BLaER1 (cell line): ENCODE measurements around the gene GP1BB.

Experiments used
- H3K27ac ChIP-seq: shearing (Covaris generic); formaldehyde crosslinking; 2 replicates; pipeline ENCODE4 v1.8.1; 2022
- H3K27me3 ChIP-seq: shearing (Covaris generic); formaldehyde crosslinking; 2 replicates; pipeline ENCODE4 v1.8.1; 2022
- H3K36me3 ChIP-seq: shearing (Covaris generic); formaldehyde crosslinking; 2 replicates; pipeline ENCODE4 v1.8.1; 2022
- H3K4me1 ChIP-seq: shearing (Covaris generic); formaldehyde crosslinking; 2 replicates; pipeline ENCODE4 v1.8.1; 2022
- H3K4me2 ChIP-seq: shearing (Covaris generic); formaldehyde crosslinking; 2 replicates; pipeline ENCODE4 v1.8.1; 2022
- H3K4me3 ChIP-seq: shearing (Covaris generic); formaldehyde crosslinking; 2 replicates; pipeline ENCODE4 v1.8.1; 2022
- H3K9ac ChIP-seq: shearing (Covaris generic); formaldehyde crosslinking; 2 replicates; pipeline ENCODE4 v1.8.1; 2022
- H3K9me3 ChIP-seq: shearing (Covaris generic); formaldehyde crosslinking; 2 replicates; pipeline ENCODE4 v1.8.1; 2022
- H4K20me1 ChIP-seq: shearing (Covaris generic); formaldehyde crosslinking; 2 replicates; pipeline ENCODE4 v1.8.1; 2022
- Cebpa-rat ChIP-seq: shearing (Covaris generic); IDR thresholded peaks from 2 replicates; pipeline ENCODE4 v1.8.1; 2022

The GP1BB gene

DNA sequence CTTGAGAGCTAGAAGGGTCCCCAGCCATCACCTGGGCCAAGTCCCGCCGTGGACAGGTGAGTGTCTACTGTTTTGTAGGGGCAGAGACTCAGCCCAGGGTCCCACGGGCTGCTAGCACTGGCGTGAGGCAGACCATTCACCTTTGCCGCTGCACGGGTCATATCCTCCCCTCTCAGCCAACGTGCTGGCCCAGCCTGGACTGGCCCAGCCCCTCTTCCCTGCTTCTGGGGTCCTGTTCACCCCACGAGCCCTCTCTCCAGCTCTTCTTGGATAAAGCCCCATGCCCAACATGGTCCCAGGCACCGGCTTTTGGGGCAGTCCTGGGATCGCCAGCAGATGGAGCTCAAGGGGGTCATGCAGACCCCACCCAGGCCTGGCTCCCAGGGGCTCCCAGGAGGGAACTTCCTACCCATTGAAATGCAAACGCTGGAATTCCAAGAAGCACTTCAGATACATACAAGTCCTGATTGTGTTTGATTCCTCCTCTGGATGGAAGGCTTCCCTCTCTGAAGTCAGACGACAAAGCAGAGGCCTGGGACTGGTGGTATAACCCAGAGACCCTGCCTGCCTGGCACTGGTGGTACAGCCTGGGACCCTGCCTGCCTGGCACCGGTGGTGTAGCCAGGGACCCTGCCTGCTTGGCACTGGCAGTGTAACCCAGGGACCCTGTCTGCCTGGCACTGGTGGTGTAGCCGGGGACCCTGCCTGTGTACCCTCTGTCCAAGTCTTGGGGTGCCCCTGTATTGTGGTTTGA is 18.0 kb upstream of the GP1BB start:
- H3K4me2 ChIP-seq: no peak overlapping the region
- no peaks in the 10 kb centered on the region for H3K9me3 ChIP-seq
- H3K27ac ChIP-seq: no peak overlapping the region
- no peak overlapping the region for H3K9ac ChIP-seq
- peaks cover 26% of the 10 kb centered on the region for H3K4me1 ChIP-seq
- H3K27me3 ChIP-seq: no peaks in the 10 kb centered on the region
- H3K4me3 ChIP-seq: no peak overlapping the region
- TF ChIP-seq Cebpa-rat: no peak
- no peaks in the 10 kb centered on the region for H3K36me3 ChIP-seq
- H4K20me1 ChIP-seq: no peaks in the 10 kb centered on the region

DNA sequence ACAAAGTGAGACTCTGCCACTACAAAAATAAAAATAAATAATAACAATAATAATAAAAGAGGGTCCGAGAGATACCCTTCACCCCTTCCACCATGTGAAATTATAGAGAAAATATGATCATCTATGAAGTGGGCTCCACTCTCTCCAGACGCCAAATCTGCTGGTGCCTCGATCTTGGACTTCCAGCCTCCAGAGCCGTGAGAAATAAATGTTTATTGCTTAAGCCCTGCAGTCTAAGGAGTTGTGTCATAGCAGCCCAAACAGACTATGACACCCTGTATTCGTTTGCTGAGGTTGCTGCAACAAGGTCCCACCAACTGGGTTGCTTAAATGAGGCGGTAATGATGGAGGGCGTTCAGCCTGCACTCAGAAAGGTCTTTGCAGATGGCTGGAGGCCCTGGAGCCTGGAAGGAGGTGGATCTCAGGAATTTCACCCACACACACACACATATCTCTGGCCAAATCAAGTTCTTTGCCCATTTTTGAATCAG is 16.6 kb upstream of the GP1BB start:
- Histone ChIP-seq H3K4me3 (no peak overlapping the region), H4K20me1 (no peaks in the 10 kb centered on the region), H3K4me2 (no peak overlapping the region), H3K9ac (no peak overlapping the region), H3K9me3 (no peaks in the 10 kb centered on the region), H3K27ac (no peak overlapping the region), H3K36me3 (no peaks in the 10 kb centered on the region), H3K27me3 (no peaks in the 10 kb centered on the region), H3K4me1 (peaks cover 20% of the 10 kb centered on the region)
- no peak for TF ChIP-seq Cebpa-rat

DNA sequence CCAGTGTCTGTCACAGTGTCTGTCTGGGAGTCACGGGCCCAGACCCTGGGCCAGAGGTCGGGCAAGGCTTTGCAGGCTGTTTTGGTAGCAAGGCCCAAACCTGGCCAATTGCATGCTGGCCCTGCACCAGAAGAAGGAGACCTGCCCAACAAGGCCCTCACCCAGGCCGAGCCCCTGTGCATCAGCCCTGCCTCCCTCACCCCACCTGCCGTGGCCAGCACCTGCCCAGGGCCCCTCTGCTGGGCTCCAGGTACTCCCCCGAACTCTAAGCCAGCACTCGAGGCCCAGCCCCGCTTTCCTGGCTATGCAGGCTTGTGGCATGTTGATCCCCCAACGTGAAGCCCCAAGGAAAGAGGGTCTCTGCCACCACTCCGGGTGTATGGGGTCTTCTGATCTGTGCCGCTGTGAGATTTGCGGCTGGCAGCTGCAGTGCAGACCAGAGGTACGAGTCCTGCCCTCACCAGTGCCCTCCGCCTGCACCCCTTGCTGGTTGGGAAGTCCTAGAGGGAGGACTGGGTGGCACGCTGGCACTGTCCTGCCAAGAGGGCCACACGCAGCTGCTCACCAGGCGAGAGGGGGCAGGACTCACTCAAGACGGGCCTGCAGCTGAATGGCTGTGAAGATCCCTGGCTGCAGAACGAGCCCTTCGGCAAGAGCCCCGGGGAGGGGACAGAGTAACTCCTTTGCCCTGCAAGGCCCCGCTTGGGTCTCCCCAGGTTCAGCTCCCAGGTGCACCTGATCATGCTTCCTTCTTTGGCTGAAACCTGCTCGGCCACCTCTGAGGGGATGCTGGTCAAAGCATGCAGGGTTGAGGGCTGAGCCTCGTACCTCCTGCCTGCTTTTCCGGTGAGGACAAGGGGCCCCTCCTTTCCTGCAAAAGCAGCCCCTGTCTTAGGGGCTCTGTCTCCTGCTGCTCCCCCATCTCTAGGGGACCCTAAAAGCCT is 15.7 kb upstream of the GP1BB start:
- Histone ChIP-seq H3K9ac (no peak overlapping the region), H3K4me3 (no peak overlapping the region), H4K20me1 (peaks cover under 1% of the 10 kb centered on the region; the same call in 1 of the 2 replicates), H3K4me2 (no peak overlapping the region), H3K36me3 (no peaks in the 10 kb centered on the region), H3K27me3 (peaks cover 5% of the 10 kb centered on the region), H3K27ac (no peak overlapping the region), H3K4me1 (peaks cover 20% of the 10 kb centered on the region), H3K9me3 (no peaks in the 10 kb centered on the region)
- TF ChIP-seq Cebpa-rat: no peak

DNA sequence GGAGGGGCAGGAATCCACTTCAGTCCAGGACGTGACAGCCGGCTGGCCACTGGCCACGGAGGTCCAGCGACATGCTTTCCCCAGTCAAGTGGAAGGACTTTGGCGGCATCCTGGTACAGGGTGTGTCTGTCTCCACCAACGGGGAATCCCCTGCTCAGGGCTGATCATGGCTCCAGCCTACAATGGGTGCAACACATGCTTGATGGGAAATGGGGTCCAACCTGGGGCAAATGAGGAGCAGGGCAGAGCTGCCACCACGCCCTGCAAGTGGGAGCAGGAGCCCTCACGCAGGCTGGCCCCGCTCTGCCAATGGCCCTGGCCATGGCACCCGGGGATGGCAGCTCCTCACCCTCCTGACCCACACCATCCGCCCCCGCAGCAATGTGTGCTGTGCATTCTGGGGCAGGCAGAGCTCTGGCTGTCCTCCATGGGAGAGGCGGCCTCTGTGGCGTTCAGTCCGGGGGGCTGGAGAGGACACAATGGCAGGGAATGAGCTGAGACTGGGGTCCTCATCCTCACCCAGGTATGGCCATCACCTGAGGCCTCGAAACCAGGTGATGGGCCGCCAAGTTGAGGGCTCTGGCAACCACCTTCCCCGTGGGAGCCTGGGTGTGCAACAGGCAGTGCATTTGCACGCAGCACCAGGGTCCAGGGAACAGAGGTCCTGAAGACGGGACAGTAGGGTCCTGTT is 14.9 kb upstream of the GP1BB start:
- H3K4me1 ChIP-seq: peaks cover 20% of the 10 kb centered on the region
- no peak overlapping the region for H3K9ac ChIP-seq
- no peak overlapping the region for H3K27ac ChIP-seq
- H3K4me3 ChIP-seq: no peak overlapping the region
- TF ChIP-seq Cebpa-rat: no peak
- H3K36me3 ChIP-seq: no peaks in the 10 kb centered on the region
- peak overlapping the region; percentile 56 for H3K4me2 ChIP-seq
- peaks cover 9% of the 10 kb centered on the region; the same call in 1 of the 2 replicates for H4K20me1 ChIP-seq
- no peaks in the 10 kb centered on the region for H3K9me3 ChIP-seq
- peaks cover 14% of the 10 kb centered on the region for H3K27me3 ChIP-seq

DNA sequence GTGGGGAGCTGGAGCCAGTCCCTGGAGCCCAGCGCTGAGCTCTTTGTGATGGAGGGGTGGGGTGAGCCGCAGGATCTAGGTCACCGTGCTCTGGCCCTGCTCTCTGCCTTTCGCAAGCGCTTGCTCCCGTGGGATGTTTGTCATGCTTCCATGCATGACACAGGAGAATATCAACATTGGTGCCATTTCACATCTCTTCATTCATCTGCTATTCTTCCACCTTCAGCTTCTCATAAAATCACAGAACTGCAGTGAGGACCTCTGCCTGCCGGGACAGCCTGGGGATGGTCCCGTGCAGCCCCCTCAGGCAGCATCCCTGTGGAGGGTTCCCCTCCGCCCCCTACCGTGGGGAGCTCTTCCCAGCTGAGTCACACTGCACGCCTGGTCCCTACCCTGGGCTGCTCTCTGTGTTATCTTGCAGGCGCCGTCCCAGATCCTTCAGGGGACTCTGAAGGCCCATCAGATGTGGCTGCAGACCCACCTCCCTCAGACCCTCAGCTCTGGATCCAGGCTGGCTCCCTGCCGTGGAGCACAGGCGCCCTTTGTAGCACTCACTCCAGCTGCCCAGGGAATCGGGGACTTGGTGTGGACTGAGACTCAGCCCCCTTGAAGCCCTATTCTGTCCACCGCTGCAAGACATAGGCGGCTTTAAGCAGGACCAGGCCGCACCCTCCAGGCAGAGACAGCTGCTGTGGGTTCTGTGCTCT is 14.1 kb upstream of the GP1BB start:
- H3K27ac ChIP-seq: no peak overlapping the region
- H3K9ac ChIP-seq: no peak overlapping the region
- H3K9me3 ChIP-seq: no peaks in the 10 kb centered on the region
- TF ChIP-seq Cebpa-rat: no peak
- H4K20me1 ChIP-seq: peaks cover 9% of the 10 kb centered on the region; the same call in 1 of the 2 replicates
- H3K4me2 ChIP-seq: peak overlapping the region; percentile 56
- H3K27me3 ChIP-seq: peaks cover 21% of the 10 kb centered on the region
- no peak overlapping the region for H3K4me3 ChIP-seq
- H3K4me1 ChIP-seq: peaks cover 15% of the 10 kb centered on the region
- H3K36me3 ChIP-seq: no peaks in the 10 kb centered on the region

DNA sequence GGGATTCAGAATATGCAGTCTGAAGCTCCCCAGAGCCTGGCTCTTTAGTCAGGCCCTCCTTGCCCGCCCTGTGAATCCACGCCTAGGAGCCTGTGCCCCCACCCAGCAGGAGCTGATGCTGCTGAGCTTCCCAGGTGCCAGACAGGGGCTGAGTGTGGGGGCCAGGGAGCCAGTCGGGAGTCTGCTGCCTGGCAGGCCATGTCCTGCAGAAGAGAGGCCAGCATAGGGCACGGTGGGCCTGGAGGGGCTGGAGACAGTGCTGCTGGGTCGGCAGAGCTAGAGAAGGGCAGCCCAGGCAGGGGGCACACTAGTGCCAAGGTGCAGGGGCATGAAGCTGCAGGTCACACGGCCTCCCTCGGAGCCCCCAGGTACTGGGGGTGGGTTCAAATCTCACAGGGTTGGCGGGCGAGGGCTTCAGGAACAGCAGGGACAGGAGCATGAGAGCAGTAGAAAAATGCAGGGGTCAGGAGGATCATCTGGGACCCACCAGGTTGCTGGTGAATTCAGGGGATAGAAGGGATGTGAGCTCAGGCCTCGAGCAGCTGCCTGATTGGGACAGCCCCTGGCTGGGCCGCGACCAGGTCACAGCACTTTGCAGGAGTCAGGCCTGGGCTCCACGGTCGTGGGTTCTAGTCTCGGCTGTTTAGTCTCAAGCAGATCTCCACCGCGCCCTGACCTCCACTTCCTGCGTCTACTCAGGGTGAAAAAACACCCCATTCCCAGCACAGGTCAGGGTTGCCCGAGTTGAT is 13.1 kb upstream of the GP1BB start:
- Histone ChIP-seq H3K36me3 (no peaks in the 10 kb centered on the region), H3K27me3 (peaks cover 31% of the 10 kb centered on the region), H3K4me3 (no peak overlapping the region), H3K4me2 (no peak overlapping the region), H3K9me3 (no peaks in the 10 kb centered on the region), H3K4me1 (peaks cover 17% of the 10 kb centered on the region), H4K20me1 (peaks cover 9% of the 10 kb centered on the region; the same call in 1 of the 2 replicates), H3K27ac (no peak overlapping the region), H3K9ac (no peak overlapping the region)
- no peak for TF ChIP-seq Cebpa-rat

DNA sequence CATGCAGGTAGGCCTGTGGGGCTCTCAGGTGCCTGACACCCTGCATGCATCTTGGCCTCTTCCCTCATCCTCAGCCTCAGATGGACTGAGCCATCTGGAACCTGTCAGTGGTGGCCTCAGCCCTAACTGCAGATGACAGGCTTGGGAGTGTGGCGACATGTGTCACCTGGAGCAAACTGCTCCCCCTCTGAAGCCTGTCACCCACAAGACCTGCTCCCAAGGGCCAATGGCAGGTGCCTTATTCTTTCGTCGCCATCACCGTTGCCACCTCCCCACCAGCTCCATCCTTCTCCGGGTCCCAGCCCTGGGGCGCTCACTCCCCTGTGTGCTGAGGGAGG is 12.6 kb upstream of the GP1BB start:
- H3K4me3 ChIP-seq: no peak overlapping the region
- H3K4me1 ChIP-seq: peaks cover 17% of the 10 kb centered on the region
- peaks cover 9% of the 10 kb centered on the region; the same call in 1 of the 2 replicates for H4K20me1 ChIP-seq
- no peaks in the 10 kb centered on the region for H3K36me3 ChIP-seq
- no peak overlapping the region for H3K27ac ChIP-seq
- H3K27me3 ChIP-seq: peaks cover 36% of the 10 kb centered on the region
- H3K9me3 ChIP-seq: no peaks in the 10 kb centered on the region
- H3K9ac ChIP-seq: no peak overlapping the region
- TF ChIP-seq Cebpa-rat: no peak
- H3K4me2 ChIP-seq: no peak overlapping the region

DNA sequence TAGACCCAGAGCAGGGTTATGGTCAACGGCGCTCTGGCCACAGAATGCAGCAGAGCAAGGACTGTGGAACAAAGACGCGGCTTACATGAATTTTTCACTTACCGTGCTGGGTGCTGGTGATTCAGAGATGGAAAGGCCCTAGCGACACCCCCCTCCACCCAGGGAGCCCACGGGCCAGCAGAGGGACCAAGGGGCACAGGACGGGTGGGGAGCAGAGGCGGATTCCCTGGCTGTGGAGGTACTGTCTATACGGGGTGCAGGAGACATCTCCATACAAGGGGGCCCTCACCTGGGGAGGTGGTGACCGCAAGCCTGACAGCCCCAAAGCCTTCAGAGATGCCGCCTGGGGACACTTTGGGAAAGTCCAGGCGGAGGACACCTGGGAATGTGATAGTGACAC is 10.1 kb upstream of the GP1BB start:
- no peak overlapping the region for H3K4me3 ChIP-seq
- H3K36me3 ChIP-seq: no peaks in the 10 kb centered on the region
- no peak for TF ChIP-seq Cebpa-rat
- H3K9me3 ChIP-seq: no peaks in the 10 kb centered on the region
- peaks cover 48% of the 10 kb centered on the region for H3K27me3 ChIP-seq
- H4K20me1 ChIP-seq: peaks cover 9% of the 10 kb centered on the region; the same call in 1 of the 2 replicates
- no peak overlapping the region for H3K9ac ChIP-seq
- H3K27ac ChIP-seq: no peak overlapping the region
- peaks cover 30% of the 10 kb centered on the region for H3K4me1 ChIP-seq
- H3K4me2 ChIP-seq: no peak overlapping the region
